WERI-Rb-1 (cell line): ENCODE data around the gene ANO2.

Experiments used
- DNase-seq: peaks from one replicate; pipeline ENCODE4 v3.0.0-alpha.2; 2020
- H3K27ac ChIP-seq: fragments of 250-450 bp; sonication (Bioruptor Pico); 2 replicates; pipeline ENCODE4 v1.5.1; 2020; ENCODE audit warnings: mild to moderate bottlenecking, moderate library complexity
- H3K27me3 ChIP-seq: fragments of 250-450 bp; sonication (Bioruptor Pico); 2 replicates; pipeline ENCODE4 v1.5.1; 2021; ENCODE audit warnings: mild to moderate bottlenecking, low read depth, moderate library complexity; ENCODE audit not compliant: insufficient read depth, severe bottlenecking
- H3K36me3 ChIP-seq: fragments of 250-450 bp; sonication (Bioruptor Pico); 2 replicates; pipeline ENCODE4 v1.5.1; 2020; ENCODE audit warnings: mild to moderate bottlenecking, moderate library complexity
- H3K4me3 ChIP-seq: 2 replicates; pipeline ENCODE4 v1.5.1; 2011; ENCODE audit warnings: low read depth, mild to moderate bottlenecking, control low read depth, low read length
- H3K9me3 ChIP-seq: fragments of 250-450 bp; sonication (Bioruptor Pico); 2 replicates; pipeline ENCODE4 v1.5.1; 2021; ENCODE audit warnings: mild to moderate bottlenecking, moderate library complexity; ENCODE audit not compliant: severe bottlenecking
- CTCF ChIP-seq: IDR thresholded peaks from 2 replicates; pipeline ENCODE4 v1.5.1; 2011; ENCODE audit warnings: low read depth, mild to moderate bottlenecking, control low read depth, inconsistent platforms, low read length

The ANO2 gene

GRCh38 chr12:5515458-5515857 is 429.6 kb downstream of the ANO2 start:
- no peak for DNase-seq
- Histone ChIP-seq H3K9me3 (no peaks in the 10 kb centered on the region), H3K36me3 (no peaks in the 10 kb centered on the region), H3K4me3 (no peak overlapping the region), H3K27ac (no peak overlapping the region), H3K27me3 (no peaks in the 10 kb centered on the region)
- TF ChIP-seq CTCF: no peak

GRCh38 chr12:5514545-5514944 is 430.5 kb downstream of the ANO2 start:
- H3K4me3 ChIP-seq: no peak overlapping the region
- H3K27me3 ChIP-seq: no peaks in the 10 kb centered on the region
- H3K9me3 ChIP-seq: no peaks in the 10 kb centered on the region
- DNase-seq: no peak
- no peaks in the 10 kb centered on the region for H3K36me3 ChIP-seq
- no peak for TF ChIP-seq CTCF
- no peak overlapping the region for H3K27ac ChIP-seq

- Histone ChIP-seq H3K27me3 (no peaks in the 10 kb centered on the region), H3K9me3 (no peaks in the 10 kb centered on the region), H3K27ac (no peak overlapping the region), H3K36me3 (no peaks in the 10 kb centered on the region), H3K4me3 (no peak overlapping the region)
- TF ChIP-seq CTCF: no peak
- no peak for DNase-seq
These were observed 431.0 kb downstream of the ANO2 start for GRCh38 chr12:5514016-5514415.

- no peak overlapping the region for H3K27ac ChIP-seq
- H3K36me3 ChIP-seq: no peaks in the 10 kb centered on the region
- no peaks in the 10 kb centered on the region for H3K27me3 ChIP-seq
- no peaks in the 10 kb centered on the region for H3K9me3 ChIP-seq
- no peak overlapping the region for H3K4me3 ChIP-seq
- no peak for TF ChIP-seq CTCF
- DNase-seq: no peak
These were observed 431.7 kb downstream of the ANO2 start for GRCh38 chr12:5513406-5513805.
